MM.1S (cell line): Measurements from ENCODE around the gene R3HDM2.

ENCODE experiments used
- CTCF ChIP-seq: fragments of 300-600 bp; sonication (generic); IDR thresholded peaks from 2 replicates; pipeline ENCODE4 v1.5.1; 2016; ENCODE audit warnings: antibody characterized with exemption, low read length, mixed read lengths
- EZH2phosphoT487 ChIP-seq: fragments of 300-600 bp; sonication (generic); IDR thresholded peaks from 2 replicates; pipeline ENCODE4 v1.6.1; 2018; ENCODE audit warnings: antibody characterized with exemption, low read length

GRCh38 chr12:57220770-57221168 lies 210.1 kb downstream of the R3HDM2 start:
- TF ChIP-seq CTCF (no peak), EZH2phosphoT487 (no peak)
